Measurements from ENCODE around the gene LMX1B. TPM values are rescaled to one million over a fixed set of nuclear protein-coding genes. Genes with fewer than 3 reads are reported as not detected.

Gene LMX1B
- polyA plus RNA-seq, 1 donor from 2014 or later: not detected

- Histone ChIP-seq H3K27ac (ENCODE audit: low read length) (no peak overlapping the region), H3K9me3 (ENCODE audit: low read length) (no peaks in the 10 kb centered on the region), H3K9ac (ENCODE audit: low read length) (no peak overlapping the region), H4K20me1 (ENCODE audit: insufficient read depth) (no peaks in the 10 kb centered on the region), H2AFZ (ENCODE audit: low read depth, low read length) (no peak overlapping the region), H3K79me2 (replicated peaks; ENCODE audit: insufficient read depth, low read length) (no peaks in the 10 kb centered on the region), H3K4me3 (ENCODE audit: low read length) (no peak overlapping the region), H3F3A (ENCODE audit: insufficient read depth, low read length, poor library complexity, severe bottlenecking) (no peaks in the 10 kb centered on the region), H3K9me2 (ENCODE audit: insufficient read depth, low read length) (no peaks in the 10 kb centered on the region), H3K27me3 (ENCODE audit: insufficient read depth, low read depth, low read length) (peaks cover 37% of the 10 kb centered on the region), H3K36me3 (ENCODE audit: insufficient read depth, low read length) (no peaks in the 10 kb centered on the region), H3K4me2 (ENCODE audit: low read length) (no peak overlapping the region)
- TF ChIP-seq EP300 (conservative IDR thresholded peaks at IDR 0.05; ENCODE audit: poor library complexity, severe bottlenecking) (no peak), POLR2AphosphoS5 (IDR thresholded peaks at IDR 0.05) (peak; percentile 63)
These were observed 74.3 kb downstream of the LMX1B start for GRCh38 chr9:126687930-126688461.

- Histone ChIP-seq H3K79me2 (replicated peaks; ENCODE audit: insufficient read depth, low read length) (no peaks in the 10 kb centered on the region), H3K27ac (ENCODE audit: low read length) (no peak overlapping the region), H3K4me3 (ENCODE audit: low read length) (no peak overlapping the region), H3K9me3 (ENCODE audit: low read length) (no peaks in the 10 kb centered on the region), H3K36me3 (ENCODE audit: insufficient read depth, low read length) (no peaks in the 10 kb centered on the region), H3K9ac (ENCODE audit: low read length) (no peak overlapping the region), H3F3A (ENCODE audit: insufficient read depth, low read length, poor library complexity, severe bottlenecking) (no peaks in the 10 kb centered on the region), H3K4me2 (ENCODE audit: low read length) (no peak overlapping the region), H3K9me2 (ENCODE audit: insufficient read depth, low read length) (no peaks in the 10 kb centered on the region), H2AFZ (ENCODE audit: low read depth, low read length) (no peak overlapping the region), H4K20me1 (ENCODE audit: insufficient read depth) (no peaks in the 10 kb centered on the region), H3K27me3 (ENCODE audit: insufficient read depth, low read depth, low read length) (peaks cover 31% of the 10 kb centered on the region)
- TF ChIP-seq EP300 (conservative IDR thresholded peaks at IDR 0.05; ENCODE audit: poor library complexity, severe bottlenecking) (no peak), SMC3 (conservative IDR thresholded peaks at IDR 0.05; ENCODE audit: poor library complexity) (no peak), RAD21 (conservative IDR thresholded peaks at IDR 0.05) (no peak)
These were observed 74.9 kb downstream of the LMX1B start for GRCh38 chr9:126688617-126689016.

DNA sequence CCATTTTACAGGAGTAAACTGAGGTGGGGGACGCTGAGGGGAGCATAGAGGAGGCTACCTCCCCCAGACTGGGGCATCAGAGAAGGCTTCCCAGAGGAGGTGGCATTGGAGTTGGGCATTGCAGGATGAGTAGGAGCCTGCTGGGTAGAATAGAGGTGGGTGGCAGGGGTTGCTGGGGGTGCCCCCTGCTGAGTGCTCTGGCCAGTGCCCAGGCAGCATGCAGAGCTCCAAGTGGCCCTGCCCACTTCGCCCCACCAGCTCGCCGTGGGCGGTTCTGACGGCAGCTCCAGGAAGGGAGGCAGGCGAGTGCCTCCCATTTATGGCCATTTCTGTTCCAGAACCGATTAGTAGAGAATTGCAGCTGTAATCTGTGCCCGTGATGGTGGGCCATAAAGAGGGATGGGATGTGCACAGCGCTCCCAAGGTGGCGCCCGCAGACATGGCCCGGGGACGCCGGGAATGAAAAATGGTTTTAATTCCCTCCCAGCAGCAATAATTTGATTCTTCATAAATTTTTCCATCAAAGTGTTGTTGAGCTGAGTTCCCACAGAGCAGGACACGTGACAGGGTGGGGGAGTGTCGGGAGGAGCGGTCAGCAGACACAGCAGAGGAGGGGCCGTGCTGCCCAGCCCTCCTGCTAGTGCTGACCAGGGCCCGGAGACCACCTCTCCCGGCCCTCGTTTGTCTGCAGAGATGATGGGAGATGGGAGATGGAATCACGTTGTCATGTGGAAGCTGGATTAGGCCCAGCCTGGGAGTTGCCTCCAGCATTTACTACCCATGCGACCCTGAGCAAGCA, 75.5 kb downstream of the LMX1B start:
- Histone ChIP-seq H3K4me2 (ENCODE audit: low read length) (no peak overlapping the region), H3K27me3 (ENCODE audit: insufficient read depth, low read depth, low read length) (peaks cover 25% of the 10 kb centered on the region)
- TF ChIP-seq SMC3 (conservative IDR thresholded peaks at IDR 0.05; ENCODE audit: poor library complexity) (no peak), EZH2 (IDR thresholded peaks at IDR 0.05; ENCODE audit: borderline replicate concordance, insufficient read depth, low read length, poor library complexity, severe bottlenecking) (no peak), REST (IDR thresholded peaks at IDR 0.05; ENCODE audit: borderline replicate concordance) (no peak), EP300 (conservative IDR thresholded peaks at IDR 0.05; ENCODE audit: poor library complexity, severe bottlenecking) (no peak), TAF1 (IDR thresholded peaks at IDR 0.05; ENCODE audit: low read depth) (no peak), CTCF (IDR thresholded peaks at IDR 0.05; ENCODE audit: poor library complexity, severe bottlenecking) (no peak), MXI1 (conservative IDR thresholded peaks at IDR 0.05; ENCODE audit: poor library complexity, severe bottlenecking) (no peak), RAD21 (conservative IDR thresholded peaks at IDR 0.05) (no peak), POLR2AphosphoS5 (IDR thresholded peaks at IDR 0.05) (no peak)

More for the DNA sequence above, 75.5 kb downstream of the LMX1B start:
- no peak overlapping the region for H3K4me3 ChIP-seq (ENCODE audit: low read length)
- no peak overlapping the region for H3K9ac ChIP-seq (ENCODE audit: low read length)
- no peak overlapping the region for H3K27ac ChIP-seq (ENCODE audit: low read length)
- no peaks in the 10 kb centered on the region for H3K79me2 ChIP-seq (replicated peaks; ENCODE audit: insufficient read depth, low read length)
- H3K36me3 ChIP-seq (ENCODE audit: insufficient read depth, low read length): no peaks in the 10 kb centered on the region
- H2AFZ ChIP-seq (ENCODE audit: low read depth, low read length): no peak overlapping the region
- H3K9me3 ChIP-seq (ENCODE audit: low read length): no peaks in the 10 kb centered on the region
- H3F3A ChIP-seq (ENCODE audit: insufficient read depth, low read length, poor library complexity, severe bottlenecking): no peaks in the 10 kb centered on the region
- H4K20me1 ChIP-seq (ENCODE audit: insufficient read depth): no peaks in the 10 kb centered on the region
- H3K9me2 ChIP-seq (ENCODE audit: insufficient read depth, low read length): no peaks in the 10 kb centered on the region

Measured in neural cell (in vitro differentiated cells).